ENCODE data around the gene SH3BP5L. TPM values are rescaled to one million over a fixed set of nuclear protein-coding genes. Genes with fewer than 3 reads are reported as not detected.

SH3BP5L gene
- total and polyA plus RNA-seq, 2 donors (not counting 1 experiment from before 2014, with no cell fraction given) = 19.2 to 36.5 TPM

DNA sequence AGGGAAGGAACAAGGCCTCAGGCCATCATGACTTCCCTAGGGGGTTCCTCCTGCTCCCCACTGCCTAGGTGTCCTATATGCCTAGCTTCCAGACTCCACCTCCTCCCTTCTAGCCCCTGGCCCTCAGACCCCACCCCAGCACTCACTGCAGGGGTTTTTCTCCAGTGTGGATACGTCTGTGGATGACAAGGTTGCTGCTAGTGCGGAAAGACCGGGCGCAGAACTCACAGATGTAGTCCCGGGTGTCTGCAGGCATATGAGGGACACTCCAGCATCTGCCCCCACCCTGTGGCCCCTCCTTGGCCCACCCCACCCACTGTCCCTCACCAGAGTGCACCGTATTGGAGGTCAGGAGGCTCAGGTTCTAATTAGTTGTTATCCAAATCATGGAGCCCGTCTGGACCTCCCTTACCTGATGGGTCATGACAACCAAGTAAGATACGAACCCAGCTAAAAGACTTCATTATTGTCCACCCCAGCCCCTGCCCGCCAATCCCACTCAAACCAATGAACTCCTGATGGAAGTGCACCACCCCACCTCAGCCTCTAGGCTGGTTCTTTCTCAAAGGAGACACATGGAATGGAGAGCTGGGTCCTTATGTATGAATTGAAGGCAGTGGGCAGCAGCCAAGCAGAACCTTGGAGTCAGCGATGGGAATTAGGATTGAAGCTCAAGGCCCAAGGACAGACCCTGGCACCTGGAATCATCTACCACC is 25.0 kb upstream of the SH3BP5L start:
- H3K9ac ChIP-seq (ENCODE audit: low read length) = no peak overlapping the region
- ATAC-seq (ENCODE audit: low read depth) (no peak), DNase-seq (no peak)
- peaks cover 34% of the 10 kb centered on the region for H4K20me1 ChIP-seq (ENCODE audit: control insufficient read depth, insufficient read depth, low read length, poor library complexity, severe bottlenecking)
- CTCF ChIA-PET = interaction anchor here (1.1 kb wide), 1 partner anchor 9 kb away, joined by 3 read pairs; no protein-coding TSS in a partner anchor
- Mint-ChIP-seq H3K9me3 (ENCODE audit: insufficient read depth) (no peaks in the 10 kb centered on the region), H3K27ac (no peak overlapping the region), H3K27me3 (no peaks in the 10 kb centered on the region), H3K4me3 (no peak overlapping the region), H3K4me1 (peaks cover 12% of the 10 kb centered on the region)
- H3K4me2 ChIP-seq (replicated peaks; ENCODE audit: low read depth, low read length, poor library complexity, severe bottlenecking) = no peak overlapping the region
- H3K79me2 ChIP-seq (ENCODE audit: control insufficient read depth, insufficient read depth, low read length) = peaks cover 3% of the 10 kb centered on the region
- peaks cover 0 to 4% (median 0%) of the 10 kb centered on the region in 3 donors for H3K9me3 ChIP-seq (ENCODE audit: control extremely low read depth in 1 of 3, control insufficient read depth in 2 of 3, insufficient read depth in 1 of 3, low read length in 2 of 3)
- no peaks in the 10 kb centered on the region for H3K27me3 ChIP-seq (replicated peaks in 1 of 4; ENCODE audit: control extremely low read depth in 1 of 4, control insufficient read depth in 3 of 4, insufficient read depth in 4 of 4, low read length in 3 of 4)
- H3K4me1 ChIP-seq (ENCODE audit: control insufficient read depth in 2 of 2, insufficient read depth in 2 of 2, low read length in 2 of 2) = peaks cover 15 to 22% of the 10 kb centered on the region in 2 donors
- H2AFZ ChIP-seq (ENCODE audit: insufficient read depth, low read depth, low read length, poor library complexity, severe bottlenecking) = no peak overlapping the region
- H3K27ac ChIP-seq (ENCODE audit: low read length in 2 of 2) = no peak overlapping the region
- TF ChIP-seq EZH2 (IDR thresholded peaks at IDR 0.05; ENCODE audit: borderline replicate concordance, insufficient read depth, low read depth, low read length, poor library complexity, severe bottlenecking) (no peak), CTCF (IDR thresholded peaks at IDR 0.05) (no peak)
- WGBS (ENCODE audit: insufficient coverage) = 84% methylated on average over 9 of the region's 10 CpGs
- H3K4me3 ChIP-seq (ENCODE audit: control extremely low read depth in 1 of 5, extremely low read depth in 1 of 5, insufficient read depth in 1 of 5, low read depth in 2 of 5, low read length in 4 of 5) = no peak overlapping the region
- peaks cover 8 to 51% of the 10 kb centered on the region in 2 experiments for H3K36me3 ChIP-seq (replicated peaks in 1 of 2; ENCODE audit: control extremely low read depth in 1 of 2, control insufficient read depth in 1 of 2, extremely low read depth in 1 of 2, insufficient read depth in 2 of 2, low read length in 1 of 2)
- intact Hi-C loops (cut with micrococcal nuclease) = no loop called here
- POLR2A ChIA-PET = no interaction called here

- ATAC-seq (ENCODE audit: low read depth) (no peak), DNase-seq (no peak)
- Histone ChIP-seq H3K79me2 (ENCODE audit: control insufficient read depth, insufficient read depth, low read length) (peaks cover 3% of the 10 kb centered on the region), H3K36me3 (replicated peaks in 1 of 2; ENCODE audit: control extremely low read depth in 1 of 2, control insufficient read depth in 1 of 2, extremely low read depth in 1 of 2, insufficient read depth in 2 of 2, low read length in 1 of 2) (peaks cover 8 to 57% of the 10 kb centered on the region in 2 experiments), H3K27me3 (replicated peaks in 1 of 4; ENCODE audit: control extremely low read depth in 1 of 4, control insufficient read depth in 3 of 4, insufficient read depth in 4 of 4, low read length in 3 of 4) (no peaks in the 10 kb centered on the region), H3K4me1 (ENCODE audit: control insufficient read depth in 2 of 2, insufficient read depth in 2 of 2, low read length in 2 of 2) (peaks cover 15 to 22% of the 10 kb centered on the region in 2 donors), H2AFZ (ENCODE audit: insufficient read depth, low read depth, low read length, poor library complexity, severe bottlenecking) (no peak overlapping the region), H4K20me1 (ENCODE audit: control insufficient read depth, insufficient read depth, low read length, poor library complexity, severe bottlenecking) (peaks cover 40% of the 10 kb centered on the region), H3K9ac (ENCODE audit: low read length) (no peak overlapping the region), H3K9me3 (ENCODE audit: control extremely low read depth in 1 of 3, control insufficient read depth in 2 of 3, insufficient read depth in 1 of 3, low read length in 2 of 3) (peaks cover 0 to 4% (median 0%) of the 10 kb centered on the region in 3 donors), H3K4me2 (replicated peaks; ENCODE audit: low read depth, low read length, poor library complexity, severe bottlenecking) (no peak overlapping the region), H3K4me3 (ENCODE audit: control extremely low read depth in 1 of 5, extremely low read depth in 1 of 5, insufficient read depth in 1 of 5, low read depth in 2 of 5, low read length in 4 of 5) (no peak overlapping the region), H3K27ac (ENCODE audit: low read length in 2 of 2) (no peak overlapping the region)
- intact Hi-C loops (cut with micrococcal nuclease) = no loop called here
- no peaks in the 10 kb centered on the region for H3K9me3 Mint-ChIP-seq (ENCODE audit: insufficient read depth)
- H3K4me3 Mint-ChIP-seq = no peak overlapping the region
- no peaks in the 10 kb centered on the region for H3K27me3 Mint-ChIP-seq
- ChIA-PET POLR2A (no interaction called here), CTCF (interaction anchor here (1.2 kb wide), 1 partner anchor 10 kb away, joined by 3 read pairs; no protein-coding TSS in a partner anchor)
- H3K4me1 Mint-ChIP-seq = peaks cover 12% of the 10 kb centered on the region
- no peak for TF ChIP-seq CTCF (IDR thresholded peaks at IDR 0.05)
- no peak for TF ChIP-seq EZH2 (IDR thresholded peaks at IDR 0.05; ENCODE audit: borderline replicate concordance, insufficient read depth, low read depth, low read length, poor library complexity, severe bottlenecking)
- WGBS (ENCODE audit: insufficient coverage) = 96% methylated on average over 9 of the region's 9 CpGs
- no peak overlapping the region for H3K27ac Mint-ChIP-seq
Observed at GRCh38 chr1:248850124-248850523, 24.4 kb upstream of the SH3BP5L start.

Data from B cell (primary cell).